ENCODE measurements around the gene MDK.

MDK gene

GRCh38 chr11:46342239-46342638 is 39.2 kb upstream of the MDK start:
- no peak for DNase-seq (ENCODE audit: extremely low read depth, low read depth)
- TF ChIP-seq CTCF (IDR thresholded peaks at IDR 0.05; ENCODE audit: low read depth, low read length) = no peak

- DNase-seq (ENCODE audit: extremely low read depth, low read depth) = no peak
- no peak for TF ChIP-seq CTCF (IDR thresholded peaks at IDR 0.05; ENCODE audit: low read depth, low read length)
These were observed 37.9 kb upstream of the MDK start for GRCh38 chr11:46343520-46343919.

GRCh38 chr11:46345131-46345597 is 36.3 kb upstream of the MDK start:
- no peak for TF ChIP-seq CTCF (IDR thresholded peaks at IDR 0.05; ENCODE audit: low read depth, low read length)
- no peak for DNase-seq (ENCODE audit: extremely low read depth, low read depth)

- DNase-seq (ENCODE audit: extremely low read depth, low read depth) = no peak
These were observed 35.5 kb upstream of the MDK start for GRCh38 chr11:46345881-46346484.

GRCh38 chr11:46346886-46347636 is 34.4 kb upstream of the MDK start, which contains the start of gene DGKZ:
TSS of gene DGKZ (plus strand) at chr11:46347463. CDS start at chr11:46347660, 197 bp downstream.
- DNase-seq (ENCODE audit: extremely low read depth, low read depth) = peak; percentile 54
- TF ChIP-seq CTCF (IDR thresholded peaks at IDR 0.05; ENCODE audit: low read depth, low read length) = peak; percentile 25

More at GRCh38 chr11:46345881-46346484, 35.5 kb upstream of the MDK start:
- no peak for TF ChIP-seq CTCF (IDR thresholded peaks at IDR 0.05; ENCODE audit: low read depth, low read length)

GRCh38 chr11:46347637-46348311 is 33.7 kb upstream of the MDK start:
- TF ChIP-seq CTCF (IDR thresholded peaks at IDR 0.05; ENCODE audit: low read depth, low read length) = no peak
- DNase-seq (ENCODE audit: extremely low read depth, low read depth) = no peak

Data from AG09319 (cell line).